Right lobe of liver (tissue), 6 donors: ENCODE results near the gene VWA8. TPM values are rescaled to one million over a fixed set of nuclear protein-coding genes. Genes with fewer than 3 reads are reported as not detected.
A peak's percentile ranks its signal among the peaks of the same experiment; 100 is the strongest.

Source experiments
- ATAC-seq, 4 donors: fragments of 200-7000 bp; cut with Tn5 transposase; one replicate each; pipeline ENCODE4 v1.9.1; 2020; ENCODE audit warnings: mild to moderate bottlenecking in 4 of 4, moderate library complexity in 4 of 4
- DNase-seq, 3 donors: peaks; one replicate each; pipeline ENCODE4 v3.0.0-alpha.2; 2020
- H3K27ac ChIP-seq, 3 donors: fragments of 200-600 bp; one replicate each; pipeline ENCODE4 v1.8.0; 2022
- H3K27me3 ChIP-seq, 2 donors: fragments of 200-600 bp; one replicate each; pipeline ENCODE4 v1.8.0; 2022
- H3K36me3 ChIP-seq, 4 donors: fragments of 200-600 bp; sonication (generic) in 1 of 4; one replicate each; pipeline versions ENCODE4 v1.5.1 to v1.8.0; 2017 to 2022; ENCODE audit warnings: control low read depth in 1 of 4
- H3K4me1 ChIP-seq, 4 donors: fragments of 200-600 bp; sonication (generic) in 1 of 4; one replicate each; pipeline versions ENCODE4 v1.5.1 to v1.8.0; 2017 to 2022; ENCODE audit warnings: control low read depth in 1 of 4
- H3K4me3 ChIP-seq, 3 donors: fragments of 200-600 bp; one replicate each; pipeline ENCODE4 v1.8.0; 2022
- H3K9me3 ChIP-seq, 4 donors: fragments of 200-600 bp; sonication (generic) in 1 of 4; one replicate each; pipeline versions ENCODE4 v1.5.1 to v1.8.0; 2017 to 2022; ENCODE audit warnings: control low read depth in 1 of 4
- POLR2A ChIP-seq: fragments of 450-650 bp; IDR thresholded peaks from one replicate; pipeline ENCODE4 v1.6.1; 2017; ENCODE audit warnings: antibody characterized with exemption, mild to moderate bottlenecking
- WGBS: methylation state at CpG from one replicate; pipeline ENCODE4 v1.1.6; 2018; ENCODE audit warnings: low coverage, low lambda C conversion rate; ENCODE audit not compliant: insufficient coverage; ENCODE audit errors: missing lambda C conversion rate; 5-methylcytosine and 5-hydroxymethylcytosine counted together
- intact Hi-C, 2 donors: fragments of 100-400 bp; cut with DNase I; formaldehyde crosslinking; loops; one replicate each; pipeline versions ENCODE4 v1.11.2 to v1.14.1; 2022
- total RNA-seq, 6 experiments: library from RNA; depleted of rRNA in 2 of 6; stranded (reverse); fragments of >200 nt in 2 of 6; fragmentation: NEBNext Ultra II Directional in 3 of 6; extraction: Animal tissue kit (Norgen Biotek cat#: 25700) in 3 of 6; gene quantifications; one replicate each; pipeline versions ENCODE4 v1.1.0 to v1.2.4, GENCODE V29; 2016 to 2023
- TF ChIP-seq, protein P1 (sequence below), 4 donors: fragments of 200-600 bp in 3 of 4; fragments of 450-650 bp in 1 of 4; IDR thresholded peaks; one replicate each; pipeline versions ENCODE4 v1.5.1 to v1.8.0; 2016 to 2022; ENCODE audit warnings: antibody characterized with exemption in 4 of 4, mild to moderate bottlenecking in 2 of 4
- donor health status: DM: no; HTN: yes; CAD: no.
- donor health status: DM: no; HTN: no; CAD: no.
- donor health status: DM: no; HTN: no; CAD: no.
- donor health status: DM: no; HTN: yes; CAD: no.
- donor health status: DM: no; HTN: yes; CAD: no.

The VWA8 gene
- total RNA-seq, 6 experiments from 2014 or later = 19.4 to 33.8 (median 30.8) TPM

DNA sequence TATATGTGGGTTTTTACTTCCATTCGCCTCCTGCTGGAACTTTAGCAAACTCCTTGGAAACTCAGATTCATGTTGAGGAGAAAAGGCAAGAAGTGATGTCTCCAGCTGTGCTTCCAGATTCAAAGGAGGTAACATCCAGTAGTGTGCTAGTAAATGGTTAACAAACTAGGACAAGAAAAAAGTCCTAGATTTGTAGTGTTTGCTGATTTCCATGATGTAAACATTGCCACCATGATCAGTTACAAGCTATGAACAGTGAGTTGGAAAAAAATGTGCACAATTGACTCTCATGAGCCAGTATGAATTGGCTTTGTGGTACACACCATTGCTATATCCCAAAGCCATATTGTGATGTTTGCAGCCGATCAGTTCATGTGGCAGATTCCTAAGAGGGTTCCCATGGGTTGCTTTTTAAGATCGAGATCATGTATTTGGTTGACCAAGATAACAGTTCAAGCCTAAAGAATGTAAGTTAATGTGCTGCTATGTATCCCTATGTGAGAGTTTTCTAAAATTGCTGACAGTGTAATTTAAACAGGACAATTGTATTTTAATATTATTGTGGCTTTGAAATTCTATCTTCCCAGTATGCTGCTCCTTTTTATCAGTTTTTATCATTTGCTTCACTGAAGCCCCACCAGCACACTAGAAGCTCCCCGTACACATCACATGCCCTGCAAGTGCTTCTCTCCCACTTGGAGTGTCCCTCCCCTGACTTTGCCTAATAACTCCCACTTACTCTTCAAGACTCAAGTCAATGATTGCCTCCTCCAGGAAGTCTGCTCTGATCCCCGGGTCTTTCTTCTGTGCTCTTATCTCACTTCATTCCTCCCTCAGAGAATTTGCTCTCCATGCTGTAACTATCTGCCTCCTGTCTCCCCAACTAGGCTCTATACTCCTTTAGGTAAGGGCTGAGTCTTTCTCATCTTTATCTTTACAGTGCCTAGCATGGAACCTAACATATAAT lies 355.3 kb downstream of the VWA8 start:
- no peak for ATAC-seq
- 75% methylated on average over 4 of the region's 5 CpGs for whole genome bisulfite sequencing

DNA sequence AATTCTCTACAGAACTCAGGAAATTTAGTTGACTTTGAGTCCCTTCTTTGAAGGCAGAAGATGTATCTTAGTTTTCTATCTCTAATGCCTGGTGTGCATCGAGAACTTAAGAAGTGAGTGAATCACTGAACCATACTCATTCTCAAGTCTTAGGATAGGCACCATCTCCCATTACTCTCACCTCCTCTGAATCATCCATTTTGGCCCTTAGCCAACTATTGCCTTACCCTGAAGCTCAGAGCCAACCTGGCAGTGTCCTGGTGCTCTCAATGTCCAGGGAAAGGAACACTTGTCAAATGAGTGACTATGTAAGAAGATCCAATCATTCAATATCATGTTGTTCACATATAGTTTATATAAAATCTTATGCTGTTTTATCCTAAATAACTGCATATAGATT lies 357.0 kb downstream of the VWA8 start:
- no peak overlapping the region for H3K27ac ChIP-seq
- H3K27me3 ChIP-seq = no peaks in the 10 kb centered on the region
- H3K9me3 ChIP-seq = no peaks in the 10 kb centered on the region
- intact Hi-C loops = no loop called here
- ATAC-seq (peak; percentile 69 to 92 (median 72)), DNase-seq (no peak)
- 90% methylated on average over 1 of the region's 1 CpG for WGBS
- no peak overlapping the region for H3K4me3 ChIP-seq
- peaks cover 0 to 4% (median 0%) of the 10 kb centered on the region in 4 donors for H3K36me3 ChIP-seq
- TF ChIP-seq POLR2A = no peak
- TF ChIP-seq, protein P1, sequence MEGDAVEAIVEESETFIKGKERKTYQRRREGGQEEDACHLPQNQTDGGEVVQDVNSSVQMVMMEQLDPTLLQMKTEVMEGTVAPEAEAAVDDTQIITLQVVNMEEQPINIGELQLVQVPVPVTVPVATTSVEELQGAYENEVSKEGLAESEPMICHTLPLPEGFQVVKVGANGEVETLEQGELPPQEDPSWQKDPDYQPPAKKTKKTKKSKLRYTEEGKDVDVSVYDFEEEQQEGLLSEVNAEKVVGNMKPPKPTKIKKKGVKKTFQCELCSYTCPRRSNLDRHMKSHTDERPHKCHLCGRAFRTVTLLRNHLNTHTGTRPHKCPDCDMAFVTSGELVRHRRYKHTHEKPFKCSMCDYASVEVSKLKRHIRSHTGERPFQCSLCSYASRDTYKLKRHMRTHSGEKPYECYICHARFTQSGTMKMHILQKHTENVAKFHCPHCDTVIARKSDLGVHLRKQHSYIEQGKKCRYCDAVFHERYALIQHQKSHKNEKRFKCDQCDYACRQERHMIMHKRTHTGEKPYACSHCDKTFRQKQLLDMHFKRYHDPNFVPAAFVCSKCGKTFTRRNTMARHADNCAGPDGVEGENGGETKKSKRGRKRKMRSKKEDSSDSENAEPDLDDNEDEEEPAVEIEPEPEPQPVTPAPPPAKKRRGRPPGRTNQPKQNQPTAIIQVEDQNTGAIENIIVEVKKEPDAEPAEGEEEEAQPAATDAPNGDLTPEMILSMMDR (IDR thresholded peaks at IDR 0.05) = no peak
- H3K4me1 ChIP-seq = peaks cover 0 to 4% (median 0%) of the 10 kb centered on the region in 4 donors

More for the DNA sequence above, 355.3 kb downstream of the VWA8 start:
- H3K36me3 ChIP-seq = peaks cover 0 to 9% (median 5%) of the 10 kb centered on the region in 4 donors
- no peak overlapping the region for H3K4me3 ChIP-seq
- intact Hi-C loops = no loop called here
- H3K9me3 ChIP-seq = no peaks in the 10 kb centered on the region
- peaks cover 0 to 4% (median 0%) of the 10 kb centered on the region in 4 donors for H3K4me1 ChIP-seq
- no peaks in the 10 kb centered on the region for H3K27me3 ChIP-seq
- TF ChIP-seq, protein P1 (IDR thresholded peaks at IDR 0.05) = no peak
- TF ChIP-seq POLR2A = no peak
- DNase-seq = no peak
- no peak overlapping the region for H3K27ac ChIP-seq

DNA sequence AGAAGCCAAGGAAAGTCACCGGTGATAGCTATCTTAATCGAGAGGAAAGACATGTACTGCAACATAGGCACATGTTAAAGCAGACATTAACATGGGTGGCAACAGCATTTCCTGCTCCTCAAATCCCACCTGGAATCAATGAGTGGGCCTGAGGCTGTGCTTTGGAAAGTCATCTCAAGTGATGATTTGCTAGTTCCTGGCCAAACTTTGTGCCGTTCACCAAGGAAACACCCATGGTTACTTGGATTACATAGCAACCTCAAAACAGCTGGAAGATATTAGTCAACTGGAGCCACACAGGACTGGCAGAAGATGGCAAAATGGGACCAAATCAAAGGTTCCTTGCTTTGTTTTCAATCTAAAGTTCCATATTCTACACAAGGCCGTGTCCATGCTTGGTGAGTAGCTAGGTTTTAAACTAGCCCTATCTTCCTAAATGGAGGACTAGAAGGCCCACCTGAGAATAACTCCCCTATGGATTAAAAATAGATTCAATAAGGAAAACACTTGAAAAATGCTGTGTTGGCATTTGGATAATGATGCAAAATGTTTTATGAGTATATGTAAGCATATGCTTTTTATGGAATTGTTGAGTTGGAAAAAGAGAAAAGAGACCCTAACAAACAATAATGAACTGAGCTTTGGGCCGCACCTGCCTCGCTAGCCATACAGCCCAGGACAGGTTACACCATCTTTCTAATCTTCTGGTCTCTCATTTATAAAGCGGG lies 359.0 kb downstream of the VWA8 start:
- H3K4me1 ChIP-seq = peaks cover 0 to 4% (median 0%) of the 10 kb centered on the region in 4 donors
- no peak for DNase-seq
- H3K36me3 ChIP-seq = no peaks in the 10 kb centered on the region
- ATAC-seq = no peak
- WGBS = 92% methylated on average over 6 of the region's 7 CpGs
- TF ChIP-seq, protein P1 (IDR thresholded peaks at IDR 0.05) = no peak
- no peak for TF ChIP-seq POLR2A
- no peaks in the 10 kb centered on the region for H3K9me3 ChIP-seq
- H3K27me3 ChIP-seq = no peaks in the 10 kb centered on the region
- H3K4me3 ChIP-seq = no peak overlapping the region
- no peak overlapping the region for H3K27ac ChIP-seq
- intact Hi-C loops = no loop called here

DNA sequence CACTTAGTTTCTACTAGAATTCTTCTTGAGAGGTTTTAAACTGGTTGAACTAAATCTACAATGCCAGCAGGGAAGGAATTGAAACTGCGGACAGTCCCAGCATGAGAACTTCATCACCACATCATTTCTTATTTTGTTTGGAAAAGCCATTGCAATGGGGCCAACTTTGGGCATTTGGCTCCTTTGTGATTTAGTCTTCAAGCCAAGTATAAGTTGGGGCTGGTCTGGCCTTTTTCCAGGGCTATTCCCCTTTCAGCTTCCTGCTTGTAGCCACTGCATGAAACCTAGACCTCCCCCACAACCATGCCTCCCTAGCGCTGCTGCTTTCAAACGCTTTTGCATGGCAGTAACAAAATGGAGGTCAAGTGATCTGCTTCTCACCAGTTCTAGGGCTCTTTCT lies 361.3 kb downstream of the VWA8 start:
- ATAC-seq (no peak), DNase-seq (no peak)
- no peak overlapping the region for H3K27ac ChIP-seq
- no peaks in the 10 kb centered on the region for H3K27me3 ChIP-seq
- no peak overlapping the region for H3K4me3 ChIP-seq
- WGBS = 100% methylated on average over 3 of the region's 3 CpGs
- intact Hi-C loops = no loop called here
- no peaks in the 10 kb centered on the region for H3K9me3 ChIP-seq
- no peaks in the 10 kb centered on the region for H3K36me3 ChIP-seq
- TF ChIP-seq, protein P1 (IDR thresholded peaks at IDR 0.05) = no peak
- no peak for TF ChIP-seq POLR2A
- H3K4me1 ChIP-seq = peaks cover 0 to 4% (median 0%) of the 10 kb centered on the region in 4 donors
